ENCODE results near the gene ANKRD60.

Gene ANKRD60

GRCh38 chr20:58245181-58245891, 16.9 kb upstream of the ANKRD60 start:
- in situ Hi-C loops (cut with MboI; ENCODE audit: low sequenced_read_pairs): loop anchor here (25.0 kb wide), 1 partner anchor 617 kb away; the partner anchor contains the start of genes GNAS and GNAS-AS1

- in situ Hi-C loops (cut with MboI; ENCODE audit: low sequenced_read_pairs): loop anchor here (25.0 kb wide), 1 partner anchor 618 kb away; the partner anchor contains the start of genes GNAS and GNAS-AS1
Observed at GRCh38 chr20:58244517-58245030, 16.1 kb upstream of the ANKRD60 start.

- in situ Hi-C loops (cut with MboI; ENCODE audit: low sequenced_read_pairs): loop anchor here (25.0 kb wide), 1 partner anchor 618 kb away; the partner anchor contains the start of genes GNAS and GNAS-AS1
Observed at GRCh38 chr20:58243653-58244410, 15.4 kb upstream of the ANKRD60 start.

GRCh38 chr20:58242824-58243223, 14.4 kb upstream of the ANKRD60 start:
- in situ Hi-C loops (cut with MboI; ENCODE audit: low sequenced_read_pairs): loop anchor here (25.0 kb wide), 1 partner anchor 619 kb away; the partner anchor contains the start of genes GNAS and GNAS-AS1

GRCh38 chr20:58241766-58242465, 13.5 kb upstream of the ANKRD60 start:
- in situ Hi-C loops (cut with MboI; ENCODE audit: low sequenced_read_pairs): loop anchor here (25.0 kb wide), 1 partner anchor 620 kb away; the partner anchor contains the start of genes GNAS and GNAS-AS1

- in situ Hi-C loops (cut with MboI; ENCODE audit: low sequenced_read_pairs): loop anchor here (25.0 kb wide), 1 partner anchor 622 kb away; the partner anchor contains the start of genes GNAS and GNAS-AS1
Observed at GRCh38 chr20:58240471-58240870, 12.0 kb upstream of the ANKRD60 start.

- in situ Hi-C loops (cut with MboI; ENCODE audit: low sequenced_read_pairs): loop anchor here (25.0 kb wide), 1 partner anchor 623 kb away; the partner anchor contains the start of genes GNAS and GNAS-AS1
Observed at GRCh38 chr20:58239216-58239615, 10.8 kb upstream of the ANKRD60 start.

- in situ Hi-C loops (cut with MboI; ENCODE audit: low sequenced_read_pairs): loop anchor here (25.0 kb wide), 1 partner anchor 624 kb away; the partner anchor contains the start of genes GNAS and GNAS-AS1
Observed at GRCh38 chr20:58238490-58238889, 10.0 kb upstream of the ANKRD60 start.

GRCh38 chr20:58237318-58238132, 9.1 kb upstream of the ANKRD60 start:
- in situ Hi-C loops (cut with MboI; ENCODE audit: low sequenced_read_pairs): loop anchor here (25.0 kb wide), 1 partner anchor 625 kb away; the partner anchor contains the start of genes GNAS and GNAS-AS1

- in situ Hi-C loops (cut with MboI; ENCODE audit: low sequenced_read_pairs): loop anchor here (25.0 kb wide), 1 partner anchor 626 kb away; the partner anchor contains the start of genes GNAS and GNAS-AS1
Observed at GRCh38 chr20:58236612-58237317, 8.3 kb upstream of the ANKRD60 start.

- in situ Hi-C loops (cut with MboI; ENCODE audit: low sequenced_read_pairs): loop anchor here (25.0 kb wide), 1 partner anchor 627 kb away; the partner anchor contains the start of genes GNAS and GNAS-AS1
Observed at GRCh38 chr20:58235010-58235409, 6.6 kb upstream of the ANKRD60 start.

- in situ Hi-C loops (cut with MboI; ENCODE audit: low sequenced_read_pairs): loop anchor here (25.0 kb wide), 1 partner anchor 628 kb away; the partner anchor contains the start of genes GNAS and GNAS-AS1
Observed at GRCh38 chr20:58233881-58234528, 5.6 kb upstream of the ANKRD60 start.

- in situ Hi-C loops (cut with MboI; ENCODE audit: low sequenced_read_pairs): loop anchor here (25.0 kb wide), 1 partner anchor 629 kb away; the partner anchor contains the start of genes GNAS and GNAS-AS1
Observed at GRCh38 chr20:58233393-58233792, 4.9 kb upstream of the ANKRD60 start.

- in situ Hi-C loops (cut with MboI; ENCODE audit: low sequenced_read_pairs): loop anchor here (25.0 kb wide), 1 partner anchor 631 kb away; the partner anchor contains the start of genes GNAS and GNAS-AS1
Observed at GRCh38 chr20:58231683-58232082, 3.2 kb upstream of the ANKRD60 start.

- in situ Hi-C loops (cut with MboI; ENCODE audit: low sequenced_read_pairs): loop anchor here (25.0 kb wide), 1 partner anchor 633 kb away; the partner anchor contains the start of genes GNAS and GNAS-AS1
Observed at GRCh38 chr20:58229198-58229798, 845 bp upstream of the ANKRD60 start.

GRCh38 chr20:58228103-58228483, 360 bp downstream of the ANKRD60 start:
- in situ Hi-C loops (cut with MboI; ENCODE audit: low sequenced_read_pairs): loop anchor here (25.0 kb wide), 1 partner anchor 634 kb away; the partner anchor contains the start of genes GNAS and GNAS-AS1

GRCh38 chr20:58227391-58228102, 906 bp downstream of the ANKRD60 start:
- in situ Hi-C loops (cut with MboI; ENCODE audit: low sequenced_read_pairs): loop anchor here (25.0 kb wide), 1 partner anchor 635 kb away; the partner anchor contains the start of genes GNAS and GNAS-AS1
